UCSD-AML1 (cell line): ENCODE measurements around the gene FAM135A.
"Not testable (repeated sequence)": the region's sequence is repeated elsewhere in the genome, so short reads cannot be mapped to it uniquely, and the experiment has no call there.

Experiments used
- DNase-seq: peaks from one replicate; lab custom pipeline; 2025; ENCODE audit not compliant: unreplicated experiment; lab: John Stamatoyannopoulos, UW

Gene FAM135A

GRCh38 chr6:70607371-70607770 is 194.1 kb downstream of the FAM135A start:
- not testable (repeated sequence) for DNase-seq

- DNase-seq: not testable (repeated sequence)
Measured at GRCh38 chr6:70609181-70609580, 195.9 kb downstream of the FAM135A start.
